Keratinocyte (primary cell): ENCODE data around the gene B9D2. TPM values are rescaled to one million over a fixed set of nuclear protein-coding genes. Genes with fewer than 3 reads are reported as not detected.

Experiments used
- DNase-seq: peaks from one replicate; pipeline ENCODE4 v3.0.0-alpha.2; 2011; ENCODE audit warnings: low read depth, missing footprints, low spot score
- FAIRE-seq: peaks from 2 replicates; lab custom pipeline; 2011; peaks lifted over from hg19 to GRCh38; lab: Jason Lieb, UNC
- H2AFZ ChIP-seq: 2 replicates; pipeline ENCODE4 v1.6.0; 2012; ENCODE audit warnings: low read length, control low read depth, inconsistent platforms; ENCODE audit not compliant: control insufficient read depth
- H3K27ac ChIP-seq: 2 replicates; pipeline ENCODE4 v1.5.1; 2011; ENCODE audit warnings: low read length; ENCODE audit not compliant: control insufficient read depth, insufficient read depth
- H3K27me3 ChIP-seq: 3 replicates; pipeline ENCODE4 v1.6.0; 2011; ENCODE audit warnings: low read length; ENCODE audit not compliant: control insufficient read depth, insufficient read depth; ENCODE audit errors: extremely low read depth
- H3K36me3 ChIP-seq, 2 experiments: 2 replicates in 1 of 2; 3 replicates in 1 of 2; pipeline ENCODE4 v1.5.1; 2011; ENCODE audit warnings: low read length in 2 of 2, mild to moderate bottlenecking in 1 of 2; ENCODE audit not compliant: control insufficient read depth in 2 of 2, insufficient read depth in 2 of 2; ENCODE audit errors: extremely low read depth in 1 of 2
- H3K4me1 ChIP-seq: 3 replicates; pipeline ENCODE4 v1.5.1; 2011; ENCODE audit warnings: low read length; ENCODE audit not compliant: control insufficient read depth, insufficient read depth; ENCODE audit errors: extremely low read depth
- H3K4me2 ChIP-seq: 3 replicates; pipeline ENCODE4 v1.6.0; 2011; ENCODE audit warnings: low read depth, low read length; ENCODE audit not compliant: control insufficient read depth, insufficient read depth; ENCODE audit errors: extremely low read depth
- H3K4me3 ChIP-seq, 3 experiments: fragments of 200-600 bp in 1 of 3; sonication (generic) in 1 of 3; 2 replicates in 2 of 3; 3 replicates in 1 of 3; pipeline ENCODE4 v1.5.1; 2011 to 2016; ENCODE audit warnings: low read length in 3 of 3, mild to moderate bottlenecking in 3 of 3, control low read depth in 2 of 3, inconsistent platforms in 1 of 3, low read depth in 1 of 3, mixed read lengths in 1 of 3, mixed run types in 1 of 3, moderate library complexity in 1 of 3; ENCODE audit not compliant: control insufficient read depth in 2 of 3, insufficient read depth in 2 of 3; ENCODE audit errors: extremely low read depth in 1 of 3
- H3K79me2 ChIP-seq: 2 replicates; pipeline ENCODE4 v1.6.0; 2012; ENCODE audit warnings: low read length; ENCODE audit not compliant: control insufficient read depth, insufficient read depth
- H3K9ac ChIP-seq: 3 replicates; pipeline ENCODE4 v1.6.0; 2011; ENCODE audit warnings: low read length; ENCODE audit not compliant: control insufficient read depth, insufficient read depth; ENCODE audit errors: extremely low read depth
- H3K9me1 ChIP-seq: 3 replicates; pipeline ENCODE4 v1.6.0; 2011; ENCODE audit warnings: low read length; ENCODE audit not compliant: control insufficient read depth, insufficient read depth; ENCODE audit errors: extremely low read depth
- H3K9me3 ChIP-seq: 2 replicates; pipeline ENCODE4 v1.5.1; 2012; ENCODE audit warnings: low read depth, low read length; ENCODE audit not compliant: control insufficient read depth
- H4K20me1 ChIP-seq: 3 replicates; pipeline ENCODE4 v1.6.0; 2011; ENCODE audit warnings: low read length; ENCODE audit not compliant: control insufficient read depth, insufficient read depth; ENCODE audit errors: extremely low read depth
- CTCF ChIP-seq, 3 experiments: IDR thresholded peaks in 1 of 3; conservative IDR thresholded peaks in 1 of 3; optimal IDR thresholded peaks in 1 of 3; 2 replicates in 2 of 3; 3 replicates in 1 of 3; pipeline versions ENCODE3 to v1.5.1; 2011; ENCODE audit warnings: low read length in 3 of 3, mild to moderate bottlenecking in 3 of 3, moderate library complexity in 2 of 3, control low read depth in 1 of 3, inconsistent platforms in 1 of 3; ENCODE audit not compliant: insufficient read depth in 2 of 3; ENCODE audit errors: extremely low read depth in 1 of 3
- EZH2 ChIP-seq: IDR thresholded peaks from one replicate; pipeline ENCODE4 v1.6.1; 2012; ENCODE audit warnings: inconsistent platforms, mild to moderate bottlenecking, low read length, moderate library complexity
- dilution Hi-C: fragments of 300-500 bp; cut with MboI; formaldehyde crosslinking; loops from one replicate; pipeline ENCODE4 v1.7.0; 2020; ENCODE audit warnings: low sequenced_read_pairs; ENCODE audit not compliant: extremely low pct_ligation_motif_present
- polyA plus RNA-seq, 5 experiments: library from polyadenylated mRNA; depleted of rRNA in 3 of 5; stranded (reverse) in 3 of 5; stranded (forward) in 1 of 5; unstranded in 1 of 5; fragments of >200 nt; gene quantifications; 1 replicate in 1 of 5; 2 replicates in 3 of 5; 3 replicates in 1 of 5; pipeline versions ENCODE4 v1.2.1 to v1.2.3, GENCODE V29; 2011 to 2012; ENCODE audit warnings: missing spikeins in 2 of 5, low read depth in 1 of 5, low replicate concordance in 1 of 5

Gene B9D2
- polyA plus RNA-seq, 1 donor (not counting 4 experiments of a cell fraction or from before 2014, with no cell fraction given) = 2.8 TPM

GRCh38 chr19:41405776-41406175 is 41.8 kb upstream of the B9D2 start:
- Histone ChIP-seq H3K27me3 (no peaks in the 10 kb centered on the region), H4K20me1 (no peaks in the 10 kb centered on the region), H3K27ac (no peak overlapping the region), H3K4me2 (no peak overlapping the region), H2AFZ (no peak overlapping the region), H3K9ac (no peak overlapping the region), H3K9me1 (no peaks in the 10 kb centered on the region), H3K36me3 (peaks cover 0 to 4% of the 10 kb centered on the region in 2 experiments), H3K9me3 (no peaks in the 10 kb centered on the region), H3K4me3 (no peak overlapping the region), H3K79me2 (no peaks in the 10 kb centered on the region), H3K4me1 (peaks cover 5% of the 10 kb centered on the region)
- TF ChIP-seq CTCF (optimal IDR thresholded peaks at IDR 0.05 in 1 of 3, IDR thresholded peaks at IDR 0.05 in 1 of 3, conservative IDR thresholded peaks at IDR 0.05 in 1 of 3; ENCODE audit: extremely low read depth in 1 of 3, insufficient read depth in 2 of 3, low read length in 3 of 3) (no peak), EZH2 (no peak)
- dilution Hi-C loops = no loop called here
- DNase-seq (no peak), FAIRE-seq (no peak)

GRCh38 chr19:41403181-41403970 is 39.4 kb upstream of the B9D2 start:
- Histone ChIP-seq H3K9me1 (no peaks in the 10 kb centered on the region), H2AFZ (no peak overlapping the region), H3K36me3 (peaks cover 0 to 3% of the 10 kb centered on the region in 2 experiments), H4K20me1 (no peaks in the 10 kb centered on the region), H3K4me1 (peaks cover 8% of the 10 kb centered on the region), H3K27ac (no peak overlapping the region), H3K9ac (no peak overlapping the region), H3K9me3 (no peaks in the 10 kb centered on the region), H3K4me3 (no peak overlapping the region), H3K79me2 (peaks cover 8% of the 10 kb centered on the region), H3K4me2 (no peak overlapping the region), H3K27me3 (no peaks in the 10 kb centered on the region)
- dilution Hi-C loops = no loop called here
- DNase-seq = no peak
- no peak for TF ChIP-seq CTCF (optimal IDR thresholded peaks at IDR 0.05 in 1 of 3, IDR thresholded peaks at IDR 0.05 in 1 of 3, conservative IDR thresholded peaks at IDR 0.05 in 1 of 3; ENCODE audit: extremely low read depth in 1 of 3, insufficient read depth in 2 of 3, low read length in 3 of 3)
- TF ChIP-seq EZH2 = no peak
- no peak for FAIRE-seq
